NCI-H2196 (cell line): Measurements from ENCODE around the gene ABHD16B.
"Not testable (repeated sequence)": the region's sequence is repeated elsewhere in the genome, so short reads cannot be mapped to it uniquely, and the experiment has no call there.

Experiments
- DNase-seq: peaks from one replicate; lab custom pipeline; 2025; ENCODE audit not compliant: unreplicated experiment; lab: John Stamatoyannopoulos, UW

The ABHD16B gene

GRCh38 chr20:63854069-63854765 lies 7.1 kb upstream of the ABHD16B start:
- no peak for DNase-seq

- no peak for DNase-seq
These were observed 6.4 kb upstream of the ABHD16B start for GRCh38 chr20:63854766-63855362.

GRCh38 chr20:63855363-63856097 lies 5.8 kb upstream of the ABHD16B start:
- DNase-seq = no peak

DNA sequence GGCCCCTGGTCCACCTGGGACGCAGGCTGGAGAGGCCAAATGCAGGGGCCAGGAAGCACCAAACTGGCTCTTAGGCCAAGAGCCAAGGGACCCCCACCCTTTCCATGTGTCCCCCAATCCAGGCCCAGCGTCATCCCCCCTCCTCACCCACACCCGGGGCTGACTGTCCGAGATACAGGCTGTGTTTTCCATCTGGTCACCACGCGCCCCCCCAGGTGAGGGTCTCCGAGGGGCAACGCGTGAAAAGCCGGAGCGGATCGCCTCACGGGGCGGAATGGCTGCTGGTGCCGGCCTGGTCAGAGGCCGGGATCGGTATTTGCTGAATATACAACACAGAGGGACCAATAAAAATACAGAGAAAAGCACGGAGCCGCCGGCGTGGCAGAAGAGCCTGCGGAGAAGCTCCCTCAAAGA lies 5.2 kb upstream of the ABHD16B start:
- DNase-seq = no peak

GRCh38 chr20:63857764-63858392 lies 3.4 kb upstream of the ABHD16B start:
- no peak for DNase-seq

- DNase-seq = no peak
These were observed 2.7 kb upstream of the ABHD16B start for GRCh38 chr20:63858393-63859165.

GRCh38 chr20:63859166-63859699 lies 2.1 kb upstream of the ABHD16B start:
- no peak for DNase-seq

DNA sequence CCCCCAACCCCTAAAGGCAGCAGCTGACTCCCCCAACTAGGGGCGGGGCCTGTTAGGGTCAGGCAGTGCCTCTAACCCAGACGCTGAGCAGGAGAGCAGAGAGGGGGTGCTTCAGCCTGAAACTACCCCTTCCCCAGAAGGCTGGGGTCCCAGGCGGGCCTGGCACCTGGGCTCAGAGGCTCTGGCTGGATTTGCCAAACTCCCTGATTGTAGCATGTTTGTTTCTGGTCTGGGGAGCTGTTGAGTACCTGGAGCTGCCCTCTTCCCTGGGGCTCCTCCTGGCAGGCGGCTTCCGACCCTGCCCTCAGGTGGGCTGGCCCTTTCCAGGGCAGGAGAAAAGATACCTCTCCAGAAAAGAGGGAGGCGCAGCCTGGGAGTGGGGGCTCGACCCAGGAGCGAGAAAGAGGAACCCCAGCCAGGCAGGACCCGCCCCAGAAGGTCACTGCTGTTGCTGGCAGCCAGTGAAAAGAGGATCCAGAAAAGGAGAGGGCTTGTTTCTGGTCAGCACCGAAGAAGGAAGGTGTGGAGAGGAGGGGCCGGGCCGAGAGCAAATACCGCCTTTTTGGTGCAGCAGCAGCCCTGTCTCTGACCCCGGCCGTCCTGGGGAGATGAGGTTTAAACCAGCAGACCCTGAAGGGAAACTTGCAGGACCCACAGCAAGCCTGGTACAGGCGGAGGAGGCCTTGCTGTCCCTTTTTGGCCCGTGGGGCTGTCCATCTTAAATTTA lies 810 bp upstream of the ABHD16B start:
- DNase-seq = no peak

- no peak for DNase-seq
These were observed 943 bp downstream of the ABHD16B start for GRCh38 chr20:63861981-63862901.

GRCh38 chr20:63863021-63863797 lies 1.9 kb downstream of the ABHD16B start:
- no peak for DNase-seq

- DNase-seq = peak; percentile 89
These were observed 2.7 kb downstream of the ABHD16B start for GRCh38 chr20:63863798-63864544.

DNA sequence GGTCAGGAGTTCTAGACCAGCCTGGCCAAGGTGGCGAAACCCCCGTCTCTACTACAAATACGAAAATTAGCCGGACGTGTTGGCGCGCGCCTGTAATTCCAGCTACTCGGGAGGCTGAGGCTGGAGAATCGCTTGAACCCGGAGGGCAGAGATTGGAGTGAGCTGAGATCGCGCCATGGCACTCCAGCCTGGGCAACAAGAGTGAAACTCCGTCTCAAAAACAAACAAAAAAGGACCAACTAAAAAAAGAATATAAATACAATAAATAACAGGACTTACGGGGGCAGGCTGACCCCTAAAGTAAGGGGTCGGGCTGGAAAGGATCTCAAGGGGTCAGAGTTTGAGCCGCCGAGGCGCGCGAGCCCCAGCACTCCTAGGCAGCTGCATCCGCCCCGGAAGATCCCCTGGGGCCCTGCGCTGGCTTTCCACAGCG lies 3.3 kb downstream of the ABHD16B start:
- DNase-seq = no peak

DNA sequence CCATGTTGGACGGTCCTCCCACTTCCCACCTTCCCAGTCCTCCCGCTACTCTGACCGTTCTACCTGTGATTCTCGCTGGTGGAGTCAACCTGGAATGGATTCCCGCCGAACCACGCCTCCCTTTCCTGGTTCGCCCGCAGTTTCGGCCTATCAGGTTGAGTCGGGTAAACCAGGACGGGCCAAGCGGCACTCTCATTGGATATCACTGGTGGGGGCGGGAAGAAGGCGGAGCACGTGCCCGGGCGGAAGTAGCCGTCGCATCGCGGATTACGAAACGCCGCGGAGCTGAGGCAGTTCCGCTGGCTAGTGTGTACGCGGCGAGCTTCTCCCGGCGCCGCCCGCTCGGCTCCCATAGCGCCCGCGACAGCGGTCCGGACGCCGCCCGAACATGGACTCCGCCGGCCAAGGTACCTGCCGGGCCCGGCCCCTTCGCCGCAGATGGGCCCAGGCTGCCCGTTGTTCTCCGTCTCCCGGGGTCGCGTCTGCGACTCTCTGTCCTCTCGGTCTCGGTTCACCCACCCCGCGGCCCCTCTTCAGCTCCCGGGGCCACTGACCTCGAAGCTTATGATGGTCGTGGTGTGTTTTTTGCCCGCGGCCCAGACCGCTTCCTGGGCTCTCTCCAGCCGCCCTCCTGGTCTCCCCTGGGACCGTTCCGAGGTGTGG lies 3.8 kb downstream of the ABHD16B start, which contains the start of gene TPD52L2:
TPD52L2 (plus strand) TSS at position 293 of the 663 bp plus-strand sequence; CDS start at position 389, 96 bp downstream.
- DNase-seq = peak; percentile 99

DNA sequence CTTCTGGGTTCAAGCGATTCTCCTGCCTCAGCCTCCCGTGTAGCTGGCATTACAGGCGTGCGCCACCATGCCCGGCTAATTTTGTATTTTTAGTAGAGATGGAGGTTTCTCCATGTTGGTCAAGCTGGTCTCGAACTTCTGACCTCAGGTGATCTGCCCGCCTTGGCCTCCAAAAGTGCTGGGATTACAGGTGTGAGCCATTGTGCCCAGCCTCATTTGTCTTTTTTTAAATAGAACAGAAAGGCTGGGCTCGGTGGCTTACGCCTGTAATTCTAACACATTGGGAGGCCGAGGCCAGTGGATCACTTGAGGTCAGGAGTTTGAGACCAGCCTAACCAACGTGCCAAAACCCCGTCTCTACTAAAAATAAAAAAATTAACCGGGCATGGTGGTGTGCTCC lies 5.7 kb downstream of the ABHD16B start:
- not testable (repeated sequence) for DNase-seq

DNA sequence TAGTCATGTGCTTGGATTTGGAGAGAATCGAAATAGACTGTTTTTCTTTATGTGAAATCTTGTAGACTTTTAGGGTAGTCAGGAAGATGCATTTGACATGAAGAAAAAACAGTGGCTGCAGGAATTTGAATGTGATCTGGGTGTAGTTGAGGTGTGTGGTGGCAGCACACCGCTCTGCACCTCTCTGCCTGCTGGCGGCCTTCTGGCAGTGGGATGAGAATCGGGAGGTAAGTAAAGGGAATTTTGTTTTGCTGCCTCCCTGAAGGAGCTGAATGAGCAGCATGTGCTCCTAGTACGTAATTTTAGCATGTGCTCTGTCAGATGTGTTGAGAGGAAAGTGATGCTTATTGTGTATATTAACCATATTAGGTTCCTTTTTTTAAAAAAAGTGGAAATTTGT lies 7.0 kb downstream of the ABHD16B start:
- DNase-seq = no peak

DNA sequence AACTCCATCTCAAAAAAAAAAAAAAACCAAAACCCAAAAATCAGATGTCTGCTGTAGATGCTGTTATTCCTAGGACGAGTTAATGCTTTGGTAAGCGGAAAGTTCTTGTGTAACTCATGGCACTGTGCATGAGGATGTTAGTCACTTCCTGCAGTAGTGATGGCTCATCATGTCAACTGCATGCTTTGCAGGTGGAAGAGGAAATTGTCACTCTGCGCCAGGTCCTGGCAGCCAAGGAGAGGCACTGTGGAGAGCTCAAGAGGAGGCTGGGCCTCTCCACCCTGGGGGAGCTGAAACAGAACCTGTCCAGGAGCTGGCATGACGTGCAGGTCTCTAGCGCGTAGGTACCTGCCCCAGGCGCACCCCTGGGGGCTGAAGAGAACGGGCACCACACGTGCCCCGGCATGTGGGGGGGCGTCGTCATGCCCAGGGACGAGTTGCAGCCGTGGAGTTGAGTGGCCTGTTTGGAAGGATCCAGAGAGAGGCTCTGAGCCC lies 12.2 kb downstream of the ABHD16B start:
- DNase-seq = no peak

DNA sequence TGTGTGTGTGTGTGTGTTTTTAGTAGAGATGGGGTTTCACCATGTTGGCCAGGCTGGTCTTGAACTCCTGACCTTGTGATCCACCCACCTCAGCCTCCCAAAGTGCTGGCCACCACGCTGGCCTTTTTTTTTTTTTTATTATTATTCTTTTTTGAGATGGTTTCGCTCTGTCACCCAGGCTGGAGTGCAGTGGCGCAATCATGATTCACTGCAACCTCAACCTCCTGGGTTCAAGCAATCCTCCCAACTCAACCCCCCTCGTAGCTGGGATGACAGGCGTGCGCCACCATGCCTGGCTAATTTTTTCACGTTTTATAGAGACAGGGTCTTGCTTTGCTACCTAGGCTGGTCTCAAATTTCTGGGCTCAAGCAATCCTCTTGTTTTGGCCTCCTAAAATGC lies 12.9 kb downstream of the ABHD16B start:
- DNase-seq = not testable (repeated sequence)
